Smooth muscle cell (in vitro differentiated cells): ENCODE measurements around the gene NPLOC4. TPM values are rescaled to one million over a fixed set of nuclear protein-coding genes. Genes with fewer than 3 reads are reported as not detected.

ENCODE experiments used
- DNase-seq: peaks from one replicate; lab custom pipeline; 2025; ENCODE audit not compliant: unreplicated experiment; lab: John Stamatoyannopoulos, UW
- H2AFZ ChIP-seq: fragments of 200-600 bp; sonication (generic); 2 replicates; pipeline ENCODE4 v1.6.0; 2016; ENCODE audit warnings: antibody characterized with exemption, low read depth, mild to moderate bottlenecking
- H3F3A ChIP-seq: fragments of 200-600 bp; sonication (generic); 2 replicates; pipeline ENCODE4 v1.6.0; 2017; ENCODE audit warnings: antibody characterized with exemption, low read depth
- H3K27ac ChIP-seq: fragments of 200-600 bp; sonication (generic); 2 replicates; pipeline ENCODE4 v1.5.1; 2016; ENCODE audit warnings: low read depth, mild to moderate bottlenecking
- H3K27me3 ChIP-seq: fragments of 200-600 bp; sonication (generic); 2 replicates; pipeline ENCODE4 v1.6.1; 2016; ENCODE audit warnings: low read depth, mild to moderate bottlenecking
- H3K36me3 ChIP-seq: fragments of 200-600 bp; sonication (generic); 2 replicates; pipeline ENCODE4 v1.5.1; 2016; ENCODE audit warnings: low read depth
- H3K4me1 ChIP-seq: fragments of 200-600 bp; sonication (generic); 2 replicates; pipeline ENCODE4 v1.5.1; 2016; ENCODE audit warnings: low read depth
- H3K4me2 ChIP-seq: fragments of 200-600 bp; sonication (generic); 2 replicates; pipeline ENCODE4 v1.6.0; 2016; ENCODE audit warnings: mild to moderate bottlenecking
- H3K4me3 ChIP-seq: fragments of 200-600 bp; sonication (generic); 2 replicates; pipeline ENCODE4 v1.5.1; 2016; ENCODE audit warnings: mild to moderate bottlenecking
- H3K79me2 ChIP-seq: fragments of 200-600 bp; sonication (generic); 2 replicates; pipeline ENCODE4 v1.6.0; 2016; ENCODE audit warnings: low read depth, mild to moderate bottlenecking
- H3K9ac ChIP-seq: fragments of 200-600 bp; sonication (generic); 2 replicates; pipeline ENCODE4 v1.6.0; 2016; ENCODE audit warnings: low read depth
- H3K9me3 ChIP-seq: fragments of 200-600 bp; sonication (generic); replicated peaks from 2 replicates; pipeline ENCODE4 v1.5.1; 2016; ENCODE audit warnings: low read depth
- H4K20me1 ChIP-seq: fragments of 200-600 bp; sonication (generic); 2 replicates; pipeline ENCODE4 v1.6.0; 2016; ENCODE audit warnings: low read depth
- CTCF ChIP-seq: fragments of 200-600 bp; sonication (generic); IDR thresholded peaks from 2 replicates; pipeline ENCODE4 v1.5.1; 2017; ENCODE audit warnings: borderline replicate concordance, mild to moderate bottlenecking, antibody characterized with exemption; ENCODE audit not compliant: insufficient read depth, poor library complexity, severe bottlenecking
- WGBS: methylation state at CpG from one replicate; pipeline ENCODE4 v1.1.7; 2016; ENCODE audit warnings: low lambda C conversion rate; 5-methylcytosine and 5-hydroxymethylcytosine counted together
- polyA plus RNA-seq: library from polyadenylated mRNA; unstranded; fragments of >200 nt; fragmentation: Nextera tagmentation; extraction: Ambion mirVana; gene quantifications from 2 replicates; pipeline ENCODE4 v1.2.1, GENCODE V29; 2016
- total RNA-seq: library from RNA; depleted of rRNA; stranded (reverse); fragments of >200 nt; gene quantifications from 2 replicates; pipeline ENCODE4 v1.2.3, GENCODE V29; 2014

NPLOC4 gene
- total and polyA plus RNA-seq, 2 experiments from 2014 or later, result 58.1 to 60.9 TPM

- Histone ChIP-seq H3K4me1 (peaks cover 11% of the 10 kb centered on the region), H3K36me3 (no peaks in the 10 kb centered on the region), H3F3A (peaks cover 7% of the 10 kb centered on the region), H3K4me2 (peak overlapping the region; percentile 38), H3K9me3 (no peaks in the 10 kb centered on the region), H3K9ac (no peak overlapping the region), H3K27me3 (no peaks in the 10 kb centered on the region), H3K79me2 (peaks cover 34% of the 10 kb centered on the region), H2AFZ (no peak overlapping the region), H4K20me1 (peaks cover 64% of the 10 kb centered on the region), H3K4me3 (no peak overlapping the region), H3K27ac (peak overlapping the region; percentile 68)
- 78% methylated on average over 11 of the region's 11 CpGs for WGBS
- no peak for TF ChIP-seq CTCF
- DNase-seq, result no peak
Observed at GRCh38 chr17:81577278-81578000, 59.5 kb downstream of the NPLOC4 start.

DNA sequence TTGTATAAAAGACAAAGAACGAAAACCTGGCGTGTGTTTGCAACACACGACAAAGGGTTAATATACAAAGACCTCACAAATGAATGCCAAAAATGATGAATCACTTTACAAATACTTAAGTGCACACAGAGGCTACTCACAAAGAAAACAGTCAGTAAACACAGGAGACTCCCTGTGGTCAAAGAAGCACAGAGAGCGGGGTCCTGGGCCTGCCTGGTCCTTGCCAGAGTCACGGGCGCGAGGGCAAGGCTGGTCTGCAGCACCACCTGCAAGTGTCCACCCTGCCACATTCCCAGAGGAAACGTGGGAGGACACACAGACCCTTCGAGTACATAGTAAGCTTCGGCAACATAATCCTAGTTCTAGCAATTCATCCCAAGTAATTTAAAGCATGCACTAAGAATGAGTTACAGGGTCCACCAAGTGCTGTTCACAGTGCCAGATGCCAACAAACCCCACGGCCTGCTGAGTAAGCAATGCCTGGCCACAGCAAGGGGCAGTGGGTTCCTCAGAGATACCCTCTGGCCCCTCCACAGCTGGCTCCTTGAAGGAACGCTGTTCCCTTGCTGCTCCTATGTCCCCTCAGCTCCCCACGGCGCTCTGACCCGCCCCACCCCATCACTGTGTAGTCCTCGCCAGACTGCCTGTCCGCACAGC lies 60.2 kb downstream of the NPLOC4 start:
- TF ChIP-seq CTCF, result no peak
- Histone ChIP-seq H3K27me3 (no peaks in the 10 kb centered on the region), H3K79me2 (peaks cover 37% of the 10 kb centered on the region), H3F3A (peaks cover 7% of the 10 kb centered on the region), H4K20me1 (peaks cover 59% of the 10 kb centered on the region), H3K4me2 (peak overlapping the region; percentile 38), H3K36me3 (no peaks in the 10 kb centered on the region), H2AFZ (no peak overlapping the region), H3K4me3 (no peak overlapping the region), H3K4me1 (peaks cover 11% of the 10 kb centered on the region), H3K27ac (peak overlapping the region; percentile 68), H3K9ac (no peak overlapping the region), H3K9me3 (no peaks in the 10 kb centered on the region)
- 45% methylated on average over 17 of the region's 17 CpGs for WGBS
- no peak for DNase-seq

DNA sequence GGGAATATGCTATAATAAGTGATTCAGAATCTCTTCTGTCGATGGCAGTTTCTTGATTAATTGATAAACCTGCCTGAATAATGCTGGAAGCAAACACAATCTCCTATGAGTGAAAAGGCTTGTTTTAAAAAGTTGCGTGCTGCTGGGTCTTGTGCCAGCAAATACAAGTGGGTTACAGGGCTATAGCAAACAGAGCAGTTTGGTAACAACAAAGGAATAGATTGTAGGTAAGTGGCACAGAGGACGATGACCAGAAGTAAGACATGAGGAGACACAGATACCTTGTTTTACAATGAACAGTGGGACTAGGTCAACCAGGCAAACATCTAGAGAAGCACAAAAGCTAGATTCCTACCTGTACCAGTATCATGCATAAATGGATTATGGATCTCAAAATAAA lies 61.1 kb downstream of the NPLOC4 start:
- TF ChIP-seq CTCF, result no peak
- no peaks in the 10 kb centered on the region for H3K9me3 ChIP-seq
- 93% methylated on average over 3 of the region's 3 CpGs for WGBS
- no peak for DNase-seq
- H3K4me2 ChIP-seq, result peak overlapping the region; percentile 38
- H3K27ac ChIP-seq, result peak overlapping the region; percentile 68
- H2AFZ ChIP-seq, result no peak overlapping the region
- peaks cover 7% of the 10 kb centered on the region for H3F3A ChIP-seq
- H3K4me3 ChIP-seq, result no peak overlapping the region
- no peaks in the 10 kb centered on the region for H3K36me3 ChIP-seq
- H3K9ac ChIP-seq, result no peak overlapping the region
- peaks cover 33% of the 10 kb centered on the region for H3K79me2 ChIP-seq
- peaks cover 11% of the 10 kb centered on the region for H3K4me1 ChIP-seq
- H3K27me3 ChIP-seq, result no peaks in the 10 kb centered on the region
- H4K20me1 ChIP-seq, result peaks cover 52% of the 10 kb centered on the region
